ENCODE measurements around the gene MTHFD1L.

GRCh38 chr6:150940941-150941340, 75.4 kb downstream of the MTHFD1L start:
- TF ChIP-seq CTCF (IDR thresholded peaks at IDR 0.05) (no peak), EHF (CRISPR knock-in tag; IDR thresholded peaks at IDR 0.05) (no peak), JUNB (IDR thresholded peaks at IDR 0.05) (no peak), RAD21 (conservative IDR thresholded peaks at IDR 0.05 in 1 of 2, IDR thresholded peaks at IDR 0.05 in 1 of 2) (no peak), POLR2A (IDR thresholded peaks at IDR 0.05; ENCODE audit: low read length) (no peak), HDAC2 (IDR thresholded peaks at IDR 0.05) (no peak), GATA3 (IDR thresholded peaks at IDR 0.05; ENCODE audit: borderline replicate concordance) (no peak), BHLHE40 (IDR thresholded peaks at IDR 0.05; ENCODE audit: low read depth, low read length) (no peak)
